Common myeloid progenitor, CD34-positive (primary cell): Measurements from ENCODE around the gene AMMECR1.
A peak's percentile ranks its signal among the peaks of the same experiment; 100 is the strongest.

Experiments
- CTCF ChIA-PET: fragments of 350-600 bp; sonication (Branson Sonifier 250); formaldehyde crosslinking; loops from one replicate; lab custom pipeline; 2021; ENCODE audit warnings: antibody characterized with exemption; lab: Charles Lee
- POLR2A ChIA-PET: fragments of 350-600 bp; sonication (Branson Sonifier 250); formaldehyde crosslinking; loops from one replicate; lab custom pipeline; 2021; ENCODE audit warnings: antibody characterized with exemption; lab: Charles Lee
- DNase-seq, 3 donors: peaks; one replicate each; pipeline versions ENCODE4 v3.0.0 to v3.0.0-alpha.2; 2013
- H3K27ac ChIP-seq, 2 experiments: 1 replicate in 1 of 2; 2 replicates in 1 of 2; pipeline ENCODE4 v1.7.0; 2013; ENCODE audit warnings: inconsistent platforms in 2 of 2, low read length in 2 of 2, mild to moderate bottlenecking in 2 of 2, low read depth in 1 of 2, moderate library complexity in 1 of 2; ENCODE audit not compliant: severe bottlenecking in 2 of 2, insufficient read depth in 1 of 2, poor library complexity in 1 of 2
- H3K27me3 ChIP-seq, 5 experiments: replicated peaks in 2 of 5; 1 replicate in 3 of 5; 2 replicates in 2 of 5; pipeline versions ENCODE4 v1.6.1 to v1.7.0; 2013; ENCODE audit warnings: low read length in 4 of 5, mild to moderate bottlenecking in 2 of 5, moderate library complexity in 2 of 5, inconsistent platforms in 1 of 5; ENCODE audit not compliant: insufficient read depth in 5 of 5, control insufficient read depth in 4 of 5
- H3K36me3 ChIP-seq, 4 experiments: 1 replicate in 2 of 4; 2 replicates in 2 of 4; pipeline versions ENCODE4 v1.6.1 to v1.7.0; 2013; ENCODE audit warnings: low read length in 3 of 4, control low read depth in 1 of 4, mild to moderate bottlenecking in 1 of 4; ENCODE audit not compliant: control insufficient read depth in 4 of 4, insufficient read depth in 4 of 4
- H3K4me1 ChIP-seq, 4 experiments: 1 replicate in 3 of 4; 2 replicates in 1 of 4; pipeline versions ENCODE4 v1.6.1 to v1.7.1; 2013; ENCODE audit warnings: low read length in 3 of 4, mild to moderate bottlenecking in 3 of 4, control low read depth in 1 of 4, inconsistent platforms in 1 of 4, moderate library complexity in 1 of 4; ENCODE audit not compliant: control insufficient read depth in 4 of 4, insufficient read depth in 4 of 4; ENCODE audit errors: control extremely low read depth in 1 of 4
- H3K4me3 ChIP-seq, 7 experiments: 1 replicate in 4 of 7; 2 replicates in 3 of 7; pipeline versions ENCODE4 v1.5.1 to v1.7.0; 2013; ENCODE audit warnings: mild to moderate bottlenecking in 7 of 7, low read length in 6 of 7, moderate library complexity in 6 of 7, inconsistent platforms in 2 of 7, low read depth in 2 of 7, control low read depth in 1 of 7; ENCODE audit not compliant: insufficient read depth in 4 of 7, control insufficient read depth in 1 of 7; ENCODE audit errors: extremely low read depth in 1 of 7
- H3K9me3 ChIP-seq, 5 experiments: 1 replicate in 4 of 5; 2 replicates in 1 of 5; pipeline versions ENCODE4 v1.6.1 to v1.7.1; 2013; ENCODE audit warnings: low read length in 4 of 5, mild to moderate bottlenecking in 2 of 5, inconsistent platforms in 1 of 5, low read depth in 1 of 5, moderate library complexity in 1 of 5; ENCODE audit not compliant: control insufficient read depth in 4 of 5, insufficient read depth in 2 of 5; ENCODE audit errors: control extremely low read depth in 1 of 5
- WGBS: methylation state at CpG from one replicate; pipeline ENCODE4 v1.1.5; 2013; ENCODE audit not compliant: insufficient coverage; 5-methylcytosine and 5-hydroxymethylcytosine counted together

The AMMECR1 gene

DNA sequence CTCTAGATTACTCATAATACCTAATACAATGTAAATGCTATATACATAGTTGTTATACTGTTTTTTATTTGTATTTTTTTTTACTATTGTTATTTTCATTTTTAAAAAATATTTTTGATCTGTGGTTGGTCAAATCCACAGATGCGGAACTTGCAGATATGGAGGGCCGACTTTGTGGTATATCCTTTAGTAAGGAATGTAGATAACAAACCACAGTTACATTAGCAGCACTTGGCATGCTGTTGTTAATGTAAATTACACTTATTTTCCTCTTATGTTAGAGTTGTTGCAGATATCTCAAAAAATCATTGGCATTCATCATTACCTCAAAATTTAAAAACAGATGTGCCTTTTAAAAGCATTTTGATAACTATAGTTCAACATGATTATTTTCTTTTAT, 164.0 kb downstream of the AMMECR1 start:
- Histone ChIP-seq H3K36me3 (peaks cover 0 to 9% (median under 1%) of the 10 kb centered on the region in 4 experiments), H3K4me3 (no peak overlapping the region), H3K27ac (no peak overlapping the region), H3K4me1 (peaks cover 0 to 2% (median 0%) of the 10 kb centered on the region in 4 experiments), H3K9me3 (no peaks in the 10 kb centered on the region), H3K27me3 (no peaks in the 10 kb centered on the region)
- DNase-seq = peak in 1 of 3 donors; percentile 21
- ChIA-PET POLR2A (no interaction called here), CTCF (interaction anchor here (2.6 kb wide), 1 partner anchor 257 kb away, joined by 7 read pairs; no protein-coding TSS in a partner anchor)
- no CpG with 5 or more reads among the region's 2 CpGs for WGBS

DNA sequence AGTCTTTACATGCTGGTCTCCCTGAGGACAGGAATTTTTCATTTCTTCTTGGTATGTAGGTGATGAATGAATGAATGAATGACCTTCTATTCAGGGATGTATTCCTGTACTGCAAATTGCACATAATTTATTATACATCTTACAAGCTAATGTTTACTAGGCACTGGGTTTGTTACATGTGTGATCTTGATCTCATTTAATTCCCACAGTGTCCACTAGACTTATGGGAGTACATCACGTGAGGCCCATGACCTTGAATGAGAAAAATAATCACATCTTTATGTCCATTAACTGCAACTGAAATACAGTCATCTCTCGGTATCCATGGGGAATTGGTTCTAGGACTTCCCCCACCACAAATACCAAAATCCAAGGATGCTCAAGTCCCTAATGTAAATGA, 164.6 kb downstream of the AMMECR1 start:
- CTCF ChIA-PET = interaction anchor here (1.0 to 2.6 kb wide), 3 partner anchors 146 to 260 kb away, joined by 3 to 8 read pairs (median 7); no protein-coding TSS in a partner anchor
- Histone ChIP-seq H3K9me3 (no peaks in the 10 kb centered on the region), H3K27ac (no peak overlapping the region), H3K27me3 (no peaks in the 10 kb centered on the region), H3K4me3 (no peak overlapping the region), H3K36me3 (peaks cover 0 to 9% (median 1%) of the 10 kb centered on the region in 4 experiments), H3K4me1 (peaks cover 0 to 2% (median 0%) of the 10 kb centered on the region in 4 experiments)
- no peak for DNase-seq
- POLR2A ChIA-PET = no interaction called here
- no CpG with 5 or more reads among the region's 2 CpGs for WGBS

DNA sequence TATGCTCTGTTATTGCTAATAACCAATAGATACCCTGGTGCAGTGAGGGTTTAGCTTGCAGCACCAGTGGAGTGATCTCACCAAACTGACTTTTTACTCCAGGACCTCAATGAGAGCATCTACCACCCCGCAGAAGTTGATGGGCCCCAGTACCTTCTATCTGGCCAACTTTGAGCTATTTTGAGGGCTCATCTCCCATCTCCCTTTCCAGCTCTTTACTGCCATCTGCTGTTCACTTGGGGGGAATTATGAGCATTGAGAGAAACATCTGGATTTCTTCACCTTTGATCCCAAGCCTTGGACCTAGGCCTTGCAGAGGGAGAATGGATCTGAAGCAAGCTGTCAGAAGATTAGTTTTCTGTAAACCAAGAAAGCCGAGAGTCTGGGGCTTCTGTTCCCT, 171.4 kb downstream of the AMMECR1 start:
- ChIA-PET CTCF (interaction anchor here (0.7 to 2.6 kb wide), 21 partner anchors 9 to 437 kb away, joined by 3 to 15 read pairs (median 4); partner anchors contain the start of gene TMEM164), POLR2A (no interaction called here)
- H3K27me3 ChIP-seq = no peaks in the 10 kb centered on the region
- no peaks in the 10 kb centered on the region for H3K9me3 ChIP-seq
- 0% methylated on average over 1 of the region's 2 CpGs for WGBS
- no peak overlapping the region for H3K27ac ChIP-seq
- H3K36me3 ChIP-seq = peaks cover 3 to 5% (median 5%) of the 10 kb centered on the region in 4 experiments
- peaks cover 0 to 8% (median 3%) of the 10 kb centered on the region in 4 experiments for H3K4me1 ChIP-seq
- no peak overlapping the region for H3K4me3 ChIP-seq
- peak; percentile 28 to 67 (median 55) for DNase-seq

DNA sequence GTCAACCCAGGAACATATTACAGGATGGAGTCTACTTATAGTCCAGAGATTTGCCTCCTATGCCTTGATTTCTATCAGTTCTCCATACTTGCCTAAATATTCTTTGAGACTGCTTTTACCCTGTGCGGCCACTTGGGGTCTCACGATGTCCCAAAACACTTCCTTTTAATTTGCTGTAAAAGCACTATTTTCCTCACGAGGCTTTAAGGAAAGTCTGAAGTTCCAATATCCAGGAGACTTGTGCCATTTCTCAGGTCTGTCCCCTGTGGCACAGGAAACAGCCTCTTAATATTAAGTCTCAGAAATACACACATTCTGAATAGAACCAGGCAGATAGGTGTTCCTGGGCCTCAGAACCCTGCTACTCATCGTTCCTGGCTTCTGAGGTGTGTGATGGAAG, 172.0 kb downstream of the AMMECR1 start:
- ChIA-PET POLR2A (no interaction called here), CTCF (interaction anchor here (0.7 to 2.6 kb wide), 17 partner anchors 10 to 437 kb away, joined by 3 to 15 read pairs (median 4); no protein-coding TSS in a partner anchor)
- H3K27ac ChIP-seq = no peak overlapping the region
- peak; percentile 19 to 58 (median 48) for DNase-seq
- no peaks in the 10 kb centered on the region for H3K27me3 ChIP-seq
- H3K9me3 ChIP-seq = no peaks in the 10 kb centered on the region
- 0% methylated on average over 3 of the region's 4 CpGs for WGBS
- peaks cover 0 to 8% (median 3%) of the 10 kb centered on the region in 4 experiments for H3K4me1 ChIP-seq
- H3K4me3 ChIP-seq = no peak overlapping the region
- peaks cover 3 to 5% (median 5%) of the 10 kb centered on the region in 4 experiments for H3K36me3 ChIP-seq

DNA sequence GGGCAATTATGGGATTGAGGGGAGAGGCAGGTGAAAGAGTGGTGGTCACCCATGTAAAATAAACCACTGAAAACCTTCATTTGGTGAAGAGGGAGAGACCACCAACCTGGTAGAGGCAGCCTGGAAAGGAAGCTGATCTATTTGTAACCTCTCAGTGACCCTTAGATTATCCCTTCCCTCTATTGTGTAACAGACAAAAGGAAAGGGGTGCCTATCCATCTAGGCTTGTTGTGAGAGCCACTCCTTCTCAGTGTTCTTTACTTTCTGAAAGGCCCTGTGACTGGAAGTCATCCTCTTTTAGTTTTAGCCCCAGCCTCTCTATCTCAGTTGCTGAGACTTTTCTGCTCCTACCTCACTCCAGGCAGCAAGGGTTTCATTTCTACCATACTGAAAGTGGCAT, 172.6 kb downstream of the AMMECR1 start:
- CTCF ChIA-PET = interaction anchor here (1.6 to 2.5 kb wide), 5 partner anchors 12 to 436 kb away, joined by 3 to 15 read pairs (median 5); no protein-coding TSS in a partner anchor
- POLR2A ChIA-PET = no interaction called here
- Histone ChIP-seq H3K27me3 (no peaks in the 10 kb centered on the region), H3K36me3 (peaks cover 3 to 5% (median 5%) of the 10 kb centered on the region in 4 experiments), H3K27ac (no peak overlapping the region), H3K9me3 (no peaks in the 10 kb centered on the region), H3K4me3 (no peak overlapping the region), H3K4me1 (peaks cover 0 to 8% (median 3%) of the 10 kb centered on the region in 4 experiments)
- no peak for DNase-seq
